SW480 (cell line): Measurements from ENCODE around the gene CDS1.
A peak's percentile ranks its signal among the peaks of the same experiment; 100 is the strongest.
"Not testable (repeated sequence)": the region's sequence is repeated elsewhere in the genome, so short reads cannot be mapped to it uniquely, and the experiment has no call there.

Experiments used
- DNase-seq: peaks from one replicate; pipeline ENCODE4 v3.0.0-alpha.2; 2016; ENCODE audit warnings: low spot score

CDS1 gene

GRCh38 chr4:84673475-84674240, 90.7 kb downstream of the CDS1 start:
- no peak for DNase-seq

DNA sequence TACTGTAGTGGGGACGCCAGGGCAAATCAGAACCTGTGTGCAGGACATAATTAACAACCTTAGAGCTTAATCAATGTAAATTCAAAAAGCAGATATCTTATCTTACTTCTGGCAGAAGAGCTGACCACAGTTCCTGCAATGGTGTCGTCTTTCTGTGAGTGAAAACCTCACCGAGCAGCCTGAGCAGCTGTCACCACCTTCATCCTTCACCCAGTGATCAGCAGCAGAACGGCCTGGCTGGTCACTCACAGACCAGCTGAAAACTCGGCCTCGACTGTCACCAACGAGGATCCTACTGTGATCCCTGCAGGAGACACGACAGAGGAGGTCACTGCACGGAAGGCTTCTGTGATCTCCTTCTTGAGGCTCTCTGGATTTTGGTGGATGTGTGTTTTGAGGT, 94.2 kb downstream of the CDS1 start:
- no peak for DNase-seq

GRCh38 chr4:84677995-84678394, 95.1 kb downstream of the CDS1 start:
- DNase-seq = no peak

- DNase-seq = no peak
Observed at GRCh38 chr4:84678976-84679744, 96.2 kb downstream of the CDS1 start.

DNA sequence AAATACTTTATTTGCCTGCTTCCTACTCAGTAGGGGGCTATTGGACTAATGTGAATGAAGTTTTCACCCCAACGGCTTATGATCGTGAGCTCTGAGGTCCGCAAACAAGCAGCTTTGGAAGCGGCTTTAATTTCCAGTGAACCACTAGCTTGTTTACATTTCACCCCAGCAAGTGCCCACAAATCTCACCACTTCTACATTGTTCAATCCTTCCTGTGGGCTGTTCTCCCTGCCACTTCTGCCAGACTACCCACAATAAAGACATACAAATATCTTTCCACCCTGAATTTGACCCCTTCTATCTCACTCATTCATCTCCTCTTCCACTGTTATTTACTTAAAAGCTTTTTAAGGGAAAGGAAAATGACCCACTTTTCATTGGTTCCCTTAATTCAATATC, 98.0 kb downstream of the CDS1 start:
- DNase-seq = peak; percentile 85

DNA sequence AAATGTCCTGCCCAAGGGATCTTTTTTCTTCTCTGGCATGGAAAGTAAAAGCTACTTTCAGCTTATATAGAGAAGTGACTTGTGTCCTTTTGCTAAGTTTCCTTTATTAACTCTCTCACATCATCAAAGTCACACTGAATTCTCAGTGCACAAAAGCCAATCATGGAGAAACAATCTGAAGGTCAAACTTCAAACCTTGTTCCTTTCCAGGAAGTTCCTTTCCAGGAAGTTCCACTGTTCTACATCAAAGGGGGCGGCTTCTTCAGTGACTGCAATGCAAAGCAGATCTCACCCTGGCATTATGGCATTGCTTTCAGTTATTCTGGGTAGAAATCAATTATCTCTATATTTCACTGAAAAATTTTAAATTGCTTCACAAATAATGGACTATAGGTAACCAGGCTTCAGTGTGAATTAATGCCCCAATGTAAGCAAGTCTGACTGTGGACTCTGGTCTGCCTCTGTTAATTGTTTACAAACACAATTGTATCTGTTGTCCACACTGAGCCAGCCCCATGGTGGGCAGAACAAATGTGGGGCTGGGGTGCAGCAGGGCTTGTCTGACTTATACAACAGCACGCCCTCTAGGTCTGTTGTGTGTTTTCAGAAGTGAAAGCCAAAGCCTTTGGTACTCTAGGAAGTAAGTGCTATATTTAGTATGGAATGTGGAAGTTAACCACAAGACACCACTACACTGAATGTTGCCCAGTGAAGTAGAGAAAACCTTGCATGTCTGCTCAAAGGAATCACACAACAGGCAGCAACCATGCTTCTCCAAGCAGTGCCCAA, 98.8 kb downstream of the CDS1 start:
- DNase-seq = peak; percentile 28

DNA sequence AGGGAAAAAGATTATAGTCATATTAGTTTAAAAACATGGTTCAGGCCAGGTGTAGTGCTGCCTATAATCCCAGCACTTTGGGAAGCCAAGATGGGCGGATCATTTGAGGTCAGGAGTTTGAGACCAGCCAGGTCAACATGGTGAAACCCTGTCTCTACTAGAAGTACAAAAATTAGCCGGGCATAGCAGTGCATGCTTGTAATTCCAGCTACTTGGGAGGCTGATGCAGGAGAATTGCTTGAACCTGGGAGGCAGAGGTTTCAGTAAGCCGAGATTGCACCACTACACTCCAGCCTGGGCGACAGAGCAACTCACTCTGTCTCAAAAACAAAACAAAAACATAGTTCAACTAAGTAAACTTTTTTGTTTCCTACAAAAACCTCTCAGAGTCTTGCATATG, 99.7 kb downstream of the CDS1 start:
- DNase-seq = not testable (repeated sequence)

GRCh38 chr4:84683064-84683850, 100.3 kb downstream of the CDS1 start:
- DNase-seq = no peak

DNA sequence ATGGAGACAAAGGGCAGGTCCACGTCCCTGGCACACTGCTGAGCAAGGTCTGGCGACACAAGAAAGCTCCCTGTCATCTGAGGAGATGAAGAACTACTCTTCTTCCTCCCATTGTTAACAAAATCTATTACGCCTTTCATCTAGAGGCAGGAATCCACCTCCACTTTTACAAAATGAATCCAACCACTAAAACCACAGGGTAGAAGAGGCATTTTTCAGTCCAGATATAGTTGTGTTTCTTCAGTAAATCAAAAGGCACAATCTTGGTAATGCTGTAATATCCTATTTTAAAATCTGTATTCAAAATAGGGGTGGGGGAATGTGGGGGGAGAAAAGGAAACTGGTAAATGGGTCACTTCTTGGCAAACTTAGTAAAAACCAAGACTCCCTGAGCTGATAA, 101.4 kb downstream of the CDS1 start:
- DNase-seq = no peak

- no peak for DNase-seq
Observed at GRCh38 chr4:84685105-84685504, 102.2 kb downstream of the CDS1 start.

GRCh38 chr4:84688605-84689004, 105.7 kb downstream of the CDS1 start:
- no peak for DNase-seq

DNA sequence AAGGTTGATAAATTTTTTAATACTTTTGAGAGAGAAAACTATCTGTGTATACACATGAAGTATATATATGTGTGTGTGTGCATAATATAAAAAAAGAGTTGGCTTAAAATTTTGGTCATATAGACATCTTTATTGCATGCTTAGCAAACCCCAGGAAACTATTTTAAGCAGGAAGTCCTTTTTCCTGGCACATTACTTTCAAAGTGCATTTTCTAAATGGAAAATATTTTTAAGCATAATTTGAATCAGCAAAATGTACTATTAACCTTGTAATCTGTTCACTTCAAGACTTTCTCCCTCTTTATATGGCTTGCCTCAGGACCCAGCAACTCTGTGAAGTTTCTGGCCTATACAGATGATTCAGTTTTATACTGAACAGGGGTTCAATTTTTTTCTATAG, 106.3 kb downstream of the CDS1 start:
- DNase-seq = no peak

DNA sequence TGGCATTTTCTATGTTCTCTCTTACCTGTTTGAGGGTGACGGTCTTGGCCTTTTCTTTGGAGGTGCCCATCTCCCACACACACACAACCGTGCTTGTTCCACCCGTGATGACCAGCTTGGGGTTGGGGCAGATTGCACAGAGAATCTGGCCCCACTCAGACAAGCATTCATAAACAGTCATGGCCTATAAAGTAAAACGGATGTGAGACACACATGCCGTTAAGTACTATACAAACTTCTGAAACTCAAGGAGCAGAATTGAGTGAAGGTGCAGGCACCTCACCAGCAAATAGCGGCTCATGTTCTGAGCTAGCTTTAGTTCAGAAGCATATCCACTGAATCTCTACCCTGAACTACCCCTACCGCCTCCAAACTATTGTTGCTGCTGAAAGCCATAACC, 107.6 kb downstream of the CDS1 start:
- DNase-seq = no peak

GRCh38 chr4:84691170-84691691, 108.3 kb downstream of the CDS1 start:
- DNase-seq = peak; percentile 76

DNA sequence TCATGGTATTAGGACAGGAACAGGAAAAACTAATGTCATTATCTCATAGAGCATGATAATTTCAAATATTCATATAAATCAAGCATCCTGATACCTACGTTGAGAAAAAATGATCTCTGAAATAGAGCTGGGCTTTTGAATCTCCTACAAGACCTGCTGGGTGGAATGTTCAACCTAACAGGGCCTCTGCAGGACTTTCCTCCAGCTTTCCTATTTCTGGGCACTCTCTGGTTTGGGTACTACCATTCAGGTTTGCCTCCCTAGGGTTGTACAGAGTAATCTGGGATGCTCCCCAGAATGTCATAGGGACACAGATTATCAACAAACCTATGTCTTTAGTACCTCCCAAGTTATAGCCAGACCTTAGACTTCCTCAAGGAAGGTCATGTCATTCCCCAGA, 108.9 kb downstream of the CDS1 start:
- no peak for DNase-seq

DNA sequence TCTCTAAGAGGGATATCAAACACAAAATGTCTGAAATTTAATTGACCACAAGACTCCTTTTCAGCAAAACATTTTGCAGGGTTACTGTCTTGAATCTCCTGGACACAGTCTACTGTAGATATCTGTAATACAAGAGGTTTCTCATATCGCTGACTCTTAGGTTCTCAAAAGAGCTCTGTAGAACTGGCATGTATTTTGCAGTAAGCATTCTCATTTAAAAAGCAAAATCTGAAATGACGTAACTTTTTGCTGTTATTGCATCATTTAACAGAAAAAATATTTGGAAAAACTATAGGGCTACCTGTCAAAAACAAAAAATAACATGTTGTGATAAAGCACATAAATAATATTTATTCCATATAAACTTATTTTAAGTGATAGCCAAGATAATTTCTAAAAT, 114.2 kb downstream of the CDS1 start:
- no peak for DNase-seq

GRCh38 chr4:84697615-84698201, 114.8 kb downstream of the CDS1 start:
- no peak for DNase-seq

DNA sequence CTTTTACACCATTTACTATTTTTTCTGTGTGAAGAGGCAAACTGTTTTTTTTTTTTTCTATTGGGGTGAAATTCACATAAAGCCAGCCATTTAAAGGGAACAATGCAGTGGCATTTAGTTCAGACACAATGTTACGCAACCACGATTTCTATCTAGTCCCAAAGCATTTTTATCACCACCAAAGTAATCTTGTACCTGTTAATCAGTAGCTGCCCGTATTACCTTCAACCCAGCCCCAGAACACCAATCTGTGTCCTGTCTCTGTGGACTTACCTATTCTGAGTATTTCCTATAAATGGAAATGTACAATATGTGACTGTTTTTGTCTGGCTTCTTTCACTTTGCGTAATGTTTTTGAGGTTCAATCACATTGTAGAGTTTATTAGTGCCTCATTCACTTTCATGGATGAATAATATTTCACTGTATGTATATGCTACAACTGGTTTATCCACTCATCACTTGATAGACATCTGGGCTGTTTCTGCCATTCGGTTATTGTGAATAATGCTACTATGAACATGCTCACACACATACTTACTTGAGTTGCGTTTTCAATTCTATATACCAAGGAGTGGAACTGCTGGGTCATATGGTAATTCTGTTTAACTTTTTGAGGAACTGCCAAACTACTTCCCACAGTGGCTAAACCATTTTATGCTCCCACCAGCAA, 116.2 kb downstream of the CDS1 start:
- DNase-seq = no peak
